ENCODE results near the gene PRKCA. TPM values are rescaled to one million over a fixed set of nuclear protein-coding genes. Genes with fewer than 3 reads are reported as not detected.

The PRKCA gene
- total RNA-seq, 4 donors from 2014 or later = 9.8 to 25.6 (median 12.2) TPM

GRCh38 chr17:66364990-66365490, 62.6 kb downstream of the PRKCA start:
- Histone ChIP-seq H3K9me3 (no peaks in the 10 kb centered on the region), H3K27me3 (no peaks in the 10 kb centered on the region), H3K27ac (no peak overlapping the region), H3K36me3 (no peaks in the 10 kb centered on the region), H3K4me1 (no peaks in the 10 kb centered on the region), H3K4me3 (no peak overlapping the region)
- TF ChIP-seq POLR2AphosphoS5 (IDR thresholded peaks at IDR 0.05) = no peak
- no peak for TF ChIP-seq POLR2A (IDR thresholded peaks at IDR 0.05)
- no peak for TF ChIP-seq EP300 (IDR thresholded peaks at IDR 0.05)
- TF ChIP-seq, protein P1, sequence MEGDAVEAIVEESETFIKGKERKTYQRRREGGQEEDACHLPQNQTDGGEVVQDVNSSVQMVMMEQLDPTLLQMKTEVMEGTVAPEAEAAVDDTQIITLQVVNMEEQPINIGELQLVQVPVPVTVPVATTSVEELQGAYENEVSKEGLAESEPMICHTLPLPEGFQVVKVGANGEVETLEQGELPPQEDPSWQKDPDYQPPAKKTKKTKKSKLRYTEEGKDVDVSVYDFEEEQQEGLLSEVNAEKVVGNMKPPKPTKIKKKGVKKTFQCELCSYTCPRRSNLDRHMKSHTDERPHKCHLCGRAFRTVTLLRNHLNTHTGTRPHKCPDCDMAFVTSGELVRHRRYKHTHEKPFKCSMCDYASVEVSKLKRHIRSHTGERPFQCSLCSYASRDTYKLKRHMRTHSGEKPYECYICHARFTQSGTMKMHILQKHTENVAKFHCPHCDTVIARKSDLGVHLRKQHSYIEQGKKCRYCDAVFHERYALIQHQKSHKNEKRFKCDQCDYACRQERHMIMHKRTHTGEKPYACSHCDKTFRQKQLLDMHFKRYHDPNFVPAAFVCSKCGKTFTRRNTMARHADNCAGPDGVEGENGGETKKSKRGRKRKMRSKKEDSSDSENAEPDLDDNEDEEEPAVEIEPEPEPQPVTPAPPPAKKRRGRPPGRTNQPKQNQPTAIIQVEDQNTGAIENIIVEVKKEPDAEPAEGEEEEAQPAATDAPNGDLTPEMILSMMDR (IDR thresholded peaks at IDR 0.05) = no peak
- 34% methylated on average over 4 of the region's 4 CpGs for WGBS
- no peak for DNase-seq (ENCODE audit: low spot score in 2 of 2)

GRCh38 chr17:66365903-66366302, 63.5 kb downstream of the PRKCA start:
- no peaks in the 10 kb centered on the region for H3K36me3 ChIP-seq
- no peak overlapping the region for H3K4me3 ChIP-seq
- no peaks in the 10 kb centered on the region for H3K9me3 ChIP-seq
- no peak for TF ChIP-seq POLR2A (IDR thresholded peaks at IDR 0.05)
- no peak for TF ChIP-seq EP300 (IDR thresholded peaks at IDR 0.05)
- TF ChIP-seq, protein P1 (IDR thresholded peaks at IDR 0.05) = no peak
- no peak for TF ChIP-seq POLR2AphosphoS5 (IDR thresholded peaks at IDR 0.05)
- H3K4me1 ChIP-seq = no peaks in the 10 kb centered on the region
- no peak overlapping the region for H3K27ac ChIP-seq
- H3K27me3 ChIP-seq = no peaks in the 10 kb centered on the region
- WGBS = 78% methylated on average over 2 of the region's 2 CpGs
- DNase-seq (ENCODE audit: low spot score in 2 of 2) = no peak

DNA sequence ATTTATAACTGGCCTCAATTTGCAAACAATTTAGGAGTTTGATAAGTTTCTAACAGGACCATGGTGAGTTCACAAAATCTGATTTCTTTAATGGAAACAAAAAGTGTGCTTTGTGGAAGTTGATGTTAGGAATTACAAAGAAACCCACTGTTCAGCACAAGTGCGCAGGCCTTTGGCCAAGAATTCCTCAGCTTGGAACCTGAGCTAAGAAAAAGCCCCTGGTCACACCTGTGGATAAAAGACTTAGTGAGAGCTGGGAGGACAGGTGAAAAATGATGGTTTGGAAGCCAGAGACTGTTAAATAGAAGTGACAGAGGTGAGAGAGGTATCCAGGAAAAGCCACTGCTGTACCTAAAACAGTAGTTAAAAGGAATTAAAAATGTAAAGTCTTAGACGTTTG, 64.7 kb downstream of the PRKCA start:
- H3K4me3 ChIP-seq = no peak overlapping the region
- no peaks in the 10 kb centered on the region for H3K27me3 ChIP-seq
- TF ChIP-seq EP300 (IDR thresholded peaks at IDR 0.05) = no peak
- no peak for TF ChIP-seq POLR2AphosphoS5 (IDR thresholded peaks at IDR 0.05)
- TF ChIP-seq, protein P1 (IDR thresholded peaks at IDR 0.05) = no peak
- no peak for TF ChIP-seq POLR2A (IDR thresholded peaks at IDR 0.05)
- no peaks in the 10 kb centered on the region for H3K36me3 ChIP-seq
- H3K27ac ChIP-seq = no peak overlapping the region
- no peak for DNase-seq (ENCODE audit: low spot score in 2 of 2)
- H3K4me1 ChIP-seq = no peaks in the 10 kb centered on the region
- no peaks in the 10 kb centered on the region for H3K9me3 ChIP-seq
- WGBS = 74% methylated on average over 2 of the region's 2 CpGs

- H3K4me3 ChIP-seq = no peak overlapping the region
- H3K4me1 ChIP-seq = no peaks in the 10 kb centered on the region
- H3K36me3 ChIP-seq = no peaks in the 10 kb centered on the region
- TF ChIP-seq POLR2AphosphoS5 (IDR thresholded peaks at IDR 0.05) = no peak
- TF ChIP-seq, protein P1 (IDR thresholded peaks at IDR 0.05) = no peak
- no peak for TF ChIP-seq POLR2A (IDR thresholded peaks at IDR 0.05)
- no peak for TF ChIP-seq EP300 (IDR thresholded peaks at IDR 0.05)
- H3K27me3 ChIP-seq = no peaks in the 10 kb centered on the region
- no peak overlapping the region for H3K27ac ChIP-seq
- DNase-seq (ENCODE audit: low spot score in 2 of 2) = no peak
- no peaks in the 10 kb centered on the region for H3K9me3 ChIP-seq
- WGBS = 95% methylated on average over 4 of the region's 4 CpGs
Measured at GRCh38 chr17:66369830-66370229, 67.4 kb downstream of the PRKCA start.

DNA sequence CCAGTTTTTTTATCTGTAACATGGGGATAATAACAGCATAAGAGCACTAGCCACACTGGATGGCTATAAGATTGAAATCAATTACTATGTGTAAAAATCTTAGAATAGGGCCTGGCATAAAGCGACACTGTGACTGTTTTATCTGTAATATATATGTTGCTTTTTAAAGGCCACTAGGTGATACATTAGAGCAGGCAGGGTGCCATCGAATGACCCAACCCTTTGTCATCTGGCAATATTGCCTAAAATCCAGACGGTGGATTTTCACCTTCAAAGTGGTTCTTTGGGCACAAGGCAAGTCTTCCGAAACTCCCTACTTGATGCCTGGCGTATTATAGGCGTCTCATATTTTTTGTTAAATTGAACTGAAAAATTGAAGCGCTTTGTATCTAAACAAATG, 69.1 kb downstream of the PRKCA start:
- H3K9me3 ChIP-seq = no peaks in the 10 kb centered on the region
- no peaks in the 10 kb centered on the region for H3K36me3 ChIP-seq
- no peak overlapping the region for H3K4me3 ChIP-seq
- H3K27ac ChIP-seq = no peak overlapping the region
- 94% methylated on average over 7 of the region's 7 CpGs for WGBS
- TF ChIP-seq POLR2A (IDR thresholded peaks at IDR 0.05) = no peak
- TF ChIP-seq POLR2AphosphoS5 (IDR thresholded peaks at IDR 0.05) = no peak
- TF ChIP-seq, protein P1 (IDR thresholded peaks at IDR 0.05) = no peak
- no peak for TF ChIP-seq EP300 (IDR thresholded peaks at IDR 0.05)
- no peaks in the 10 kb centered on the region for H3K4me1 ChIP-seq
- no peaks in the 10 kb centered on the region for H3K27me3 ChIP-seq
- no peak for DNase-seq (ENCODE audit: low spot score in 2 of 2)

Data from suprapubic skin (tissue), 4 donors.